ENCODE measurements around the gene ZC3H12D. TPM values are rescaled to one million over a fixed set of nuclear protein-coding genes. Genes with fewer than 3 reads are reported as not detected.

Gene ZC3H12D
- total and polyA plus RNA-seq, 2 donors (not counting 3 experiments of a cell fraction or from before 2014, with no cell fraction given) = 0.06 TPM; not detected in 1

- intact Hi-C loops (cut with micrococcal nuclease) (no loop called here), dilution Hi-C loops (cut with MboI; ENCODE audit: extremely low pct_ligation_motif_present, low sequenced_read_pairs) (no loop called here)
- POLR2A ChIA-PET = no interaction called here
- no peak for TF ChIP-seq FOS (IDR thresholded peaks at IDR 0.05; ENCODE audit: borderline replicate concordance, insufficient read depth, low read length)
- no peak for TF ChIP-seq POLR2A (IDR thresholded peaks at IDR 0.05; ENCODE audit: low read depth, low read length)
- TF ChIP-seq POLR2AphosphoS5 (IDR thresholded peaks at IDR 0.05; ENCODE audit: insufficient read depth, low read depth, low read length) = no peak
- TF ChIP-seq EZH2 (IDR thresholded peaks at IDR 0.05; ENCODE audit: borderline replicate concordance, low read depth, low read length, severe bottlenecking) = no peak
- TF ChIP-seq MYC (IDR thresholded peaks at IDR 0.05; ENCODE audit: low read depth, low read length) = no peak
- TF ChIP-seq, protein P1, sequence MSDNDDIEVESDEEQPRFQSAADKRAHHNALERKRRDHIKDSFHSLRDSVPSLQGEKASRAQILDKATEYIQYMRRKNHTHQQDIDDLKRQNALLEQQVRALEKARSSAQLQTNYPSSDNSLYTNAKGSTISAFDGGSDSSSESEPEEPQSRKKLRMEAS (IDR thresholded peaks at IDR 0.05; ENCODE audit: insufficient read depth, insufficient read length) = no peak
- TF ChIP-seq GATA2 (IDR thresholded peaks at IDR 0.05; ENCODE audit: insufficient read depth, insufficient read length, low read depth, low read length) = no peak
- TF ChIP-seq, protein P2, sequence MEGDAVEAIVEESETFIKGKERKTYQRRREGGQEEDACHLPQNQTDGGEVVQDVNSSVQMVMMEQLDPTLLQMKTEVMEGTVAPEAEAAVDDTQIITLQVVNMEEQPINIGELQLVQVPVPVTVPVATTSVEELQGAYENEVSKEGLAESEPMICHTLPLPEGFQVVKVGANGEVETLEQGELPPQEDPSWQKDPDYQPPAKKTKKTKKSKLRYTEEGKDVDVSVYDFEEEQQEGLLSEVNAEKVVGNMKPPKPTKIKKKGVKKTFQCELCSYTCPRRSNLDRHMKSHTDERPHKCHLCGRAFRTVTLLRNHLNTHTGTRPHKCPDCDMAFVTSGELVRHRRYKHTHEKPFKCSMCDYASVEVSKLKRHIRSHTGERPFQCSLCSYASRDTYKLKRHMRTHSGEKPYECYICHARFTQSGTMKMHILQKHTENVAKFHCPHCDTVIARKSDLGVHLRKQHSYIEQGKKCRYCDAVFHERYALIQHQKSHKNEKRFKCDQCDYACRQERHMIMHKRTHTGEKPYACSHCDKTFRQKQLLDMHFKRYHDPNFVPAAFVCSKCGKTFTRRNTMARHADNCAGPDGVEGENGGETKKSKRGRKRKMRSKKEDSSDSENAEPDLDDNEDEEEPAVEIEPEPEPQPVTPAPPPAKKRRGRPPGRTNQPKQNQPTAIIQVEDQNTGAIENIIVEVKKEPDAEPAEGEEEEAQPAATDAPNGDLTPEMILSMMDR (IDR thresholded peaks at IDR 0.05; ENCODE audit: extremely low read depth in 1 of 2, insufficient read depth in 1 of 2, low read depth in 1 of 2, low read length in 2 of 2) = no peak
- no peak for TF ChIP-seq JUN (IDR thresholded peaks at IDR 0.05; ENCODE audit: borderline replicate concordance, insufficient read depth, insufficient read length, low read depth)
- Histone ChIP-seq H3K36me3 (ENCODE audit: control insufficient read depth in 2 of 2, extremely low read depth in 1 of 2, insufficient read depth in 2 of 2, low read length in 2 of 2) (no peaks in the 10 kb centered on the region), H3K4me1 (ENCODE audit: control insufficient read depth, extremely low read depth, insufficient read depth, low read length) (no peaks in the 10 kb centered on the region), H3K9ac (replicated peaks; ENCODE audit: extremely low read depth, insufficient read depth, low read length) (no peak overlapping the region), H3K9me3 (replicated peaks; ENCODE audit: control insufficient read depth, insufficient read depth, low read length) (no peaks in the 10 kb centered on the region), H3K9me1 (replicated peaks; ENCODE audit: control insufficient read depth, extremely low read depth, insufficient read depth, low read length) (no peaks in the 10 kb centered on the region), H3K4me2 (ENCODE audit: insufficient read depth, low read length) (no peak overlapping the region), H4K20me1 (replicated peaks; ENCODE audit: control insufficient read depth, extremely low read depth, insufficient read depth, low read length) (no peaks in the 10 kb centered on the region), H3K79me2 (ENCODE audit: control insufficient read depth, insufficient read depth, low read length) (no peaks in the 10 kb centered on the region), H2AFZ (ENCODE audit: low read depth, low read length) (no peak overlapping the region), H3K27me3 (ENCODE audit: control insufficient read depth in 2 of 2, insufficient read depth in 2 of 2, low read length in 2 of 2) (no peaks in the 10 kb centered on the region), H3K4me3 (replicated peaks in 1 of 3; ENCODE audit: insufficient read depth in 1 of 3, low read depth in 1 of 3, low read length in 3 of 3) (no peak overlapping the region), H3K27ac (ENCODE audit: insufficient read depth, low read depth, low read length) (no peak overlapping the region)
- DNase-seq (ENCODE audit: low read depth, low spot score) (no peak), FAIRE-seq (no peak)
- CTCF ChIA-PET = no interaction called here
- no TSS peak for BruUV-seq (replicated peaks)
Observed at GRCh38 chr6:149501201-149501600, 16.4 kb upstream of the ZC3H12D start.

All from endothelial cell of umbilical vein (primary cell).